ENCODE measurements around the gene SNRNP200. TPM values are rescaled to one million over a fixed set of nuclear protein-coding genes. Genes with fewer than 3 reads are reported as not detected.

SNRNP200 gene
- total RNA-seq, 3 donors from 2014 or later (not counting 1 experiment from before 2014, with no cell fraction given) = 207 to 236 (median 228) TPM

DNA sequence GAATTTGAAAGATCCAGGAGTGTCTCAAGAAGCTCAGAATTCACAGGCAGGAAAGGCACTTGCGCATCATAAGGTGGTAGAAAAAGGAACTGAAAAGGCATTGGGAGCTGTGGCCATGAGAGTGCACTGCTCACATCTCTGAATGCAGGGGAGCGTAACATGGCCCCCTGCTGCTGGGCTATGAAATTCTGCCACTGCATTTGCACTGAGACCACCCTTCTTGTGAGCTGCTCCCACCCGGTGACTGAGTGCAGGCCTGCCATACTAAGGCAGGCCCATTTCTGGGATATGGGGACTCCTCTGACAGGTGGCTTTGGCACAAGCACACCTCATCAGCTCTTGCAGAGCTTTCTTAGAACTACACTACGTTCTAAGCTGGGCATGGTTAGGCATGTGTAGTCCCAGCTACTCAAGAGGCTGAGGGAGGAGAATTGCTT is 71.4 kb downstream of the SNRNP200 start:
- H3K36me3 ChIP-seq (ENCODE audit: control insufficient read depth, insufficient read depth, low read length) = no peaks in the 10 kb centered on the region
- no peaks in the 10 kb centered on the region for H3K9me3 ChIP-seq (ENCODE audit: control insufficient read depth, insufficient read depth, low read length)
- no peak overlapping the region for H3K4me3 ChIP-seq (ENCODE audit: low read length)
- no peaks in the 10 kb centered on the region for H3K36me3 Mint-ChIP-seq
- H3K27ac Mint-ChIP-seq = no peak overlapping the region
- no peaks in the 10 kb centered on the region for H3K9me3 Mint-ChIP-seq
- no peaks in the 10 kb centered on the region for H3K4me1 Mint-ChIP-seq
- H3K4me3 Mint-ChIP-seq = no peak overlapping the region
- H3K27ac ChIP-seq (ENCODE audit: low read length) = no peak overlapping the region
- no peaks in the 10 kb centered on the region for H3K27me3 Mint-ChIP-seq (ENCODE audit: low read depth in 2 of 2)
- no peak for DNase-seq
- intact Hi-C loops (cut with micrococcal nuclease) = no loop called here
- no peaks in the 10 kb centered on the region for H3K27me3 ChIP-seq (ENCODE audit: control insufficient read depth, insufficient read depth, low read length)
- WGBS (ENCODE audit: insufficient coverage) = 75% methylated on average over 4 of the region's 4 CpGs
- H3K4me1 ChIP-seq (ENCODE audit: control insufficient read depth, insufficient read depth, low read length) = peaks cover 5% of the 10 kb centered on the region
- no peak for ATAC-seq
- TF ChIP-seq, protein P1, sequence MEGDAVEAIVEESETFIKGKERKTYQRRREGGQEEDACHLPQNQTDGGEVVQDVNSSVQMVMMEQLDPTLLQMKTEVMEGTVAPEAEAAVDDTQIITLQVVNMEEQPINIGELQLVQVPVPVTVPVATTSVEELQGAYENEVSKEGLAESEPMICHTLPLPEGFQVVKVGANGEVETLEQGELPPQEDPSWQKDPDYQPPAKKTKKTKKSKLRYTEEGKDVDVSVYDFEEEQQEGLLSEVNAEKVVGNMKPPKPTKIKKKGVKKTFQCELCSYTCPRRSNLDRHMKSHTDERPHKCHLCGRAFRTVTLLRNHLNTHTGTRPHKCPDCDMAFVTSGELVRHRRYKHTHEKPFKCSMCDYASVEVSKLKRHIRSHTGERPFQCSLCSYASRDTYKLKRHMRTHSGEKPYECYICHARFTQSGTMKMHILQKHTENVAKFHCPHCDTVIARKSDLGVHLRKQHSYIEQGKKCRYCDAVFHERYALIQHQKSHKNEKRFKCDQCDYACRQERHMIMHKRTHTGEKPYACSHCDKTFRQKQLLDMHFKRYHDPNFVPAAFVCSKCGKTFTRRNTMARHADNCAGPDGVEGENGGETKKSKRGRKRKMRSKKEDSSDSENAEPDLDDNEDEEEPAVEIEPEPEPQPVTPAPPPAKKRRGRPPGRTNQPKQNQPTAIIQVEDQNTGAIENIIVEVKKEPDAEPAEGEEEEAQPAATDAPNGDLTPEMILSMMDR (IDR thresholded peaks at IDR 0.05) = no peak

DNA sequence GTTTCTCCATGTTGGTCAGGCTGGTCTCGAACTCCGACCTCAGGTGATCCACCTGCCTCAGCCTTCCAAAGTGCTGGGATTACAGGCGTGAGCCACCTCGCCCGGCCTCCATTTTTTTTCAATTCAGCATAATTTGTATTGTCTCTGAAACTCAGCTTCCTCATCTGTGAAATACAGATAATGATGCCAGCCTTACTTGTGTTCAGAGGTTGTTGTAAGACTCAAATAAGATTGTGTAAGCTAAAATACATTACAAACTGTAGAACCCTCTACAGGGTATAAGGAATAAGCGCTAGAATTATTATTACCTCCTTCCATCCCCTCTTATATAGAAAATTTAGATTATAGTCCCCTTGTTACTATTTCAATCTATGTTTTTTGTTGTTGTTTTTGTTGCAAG is 71.9 kb downstream of the SNRNP200 start:
- no peak for ATAC-seq
- H3K27ac Mint-ChIP-seq = no peak overlapping the region
- H3K27me3 Mint-ChIP-seq (ENCODE audit: low read depth in 2 of 2) = no peaks in the 10 kb centered on the region
- intact Hi-C loops (cut with micrococcal nuclease) = no loop called here
- H3K9me3 ChIP-seq (ENCODE audit: control insufficient read depth, insufficient read depth, low read length) = no peaks in the 10 kb centered on the region
- H3K27me3 ChIP-seq (ENCODE audit: control insufficient read depth, insufficient read depth, low read length) = no peaks in the 10 kb centered on the region
- 80% methylated on average over 3 of the region's 6 CpGs for WGBS (ENCODE audit: insufficient coverage)
- no peaks in the 10 kb centered on the region for H3K9me3 Mint-ChIP-seq
- H3K36me3 Mint-ChIP-seq = no peaks in the 10 kb centered on the region
- DNase-seq = no peak
- H3K4me3 ChIP-seq (ENCODE audit: low read length) = no peak overlapping the region
- H3K4me1 ChIP-seq (ENCODE audit: control insufficient read depth, insufficient read depth, low read length) = peaks cover 5% of the 10 kb centered on the region
- TF ChIP-seq, protein P1 (IDR thresholded peaks at IDR 0.05) = no peak
- no peaks in the 10 kb centered on the region for H3K36me3 ChIP-seq (ENCODE audit: control insufficient read depth, insufficient read depth, low read length)
- no peak overlapping the region for H3K27ac ChIP-seq (ENCODE audit: low read length)
- H3K4me1 Mint-ChIP-seq = no peaks in the 10 kb centered on the region
- no peak overlapping the region for H3K4me3 Mint-ChIP-seq

DNA sequence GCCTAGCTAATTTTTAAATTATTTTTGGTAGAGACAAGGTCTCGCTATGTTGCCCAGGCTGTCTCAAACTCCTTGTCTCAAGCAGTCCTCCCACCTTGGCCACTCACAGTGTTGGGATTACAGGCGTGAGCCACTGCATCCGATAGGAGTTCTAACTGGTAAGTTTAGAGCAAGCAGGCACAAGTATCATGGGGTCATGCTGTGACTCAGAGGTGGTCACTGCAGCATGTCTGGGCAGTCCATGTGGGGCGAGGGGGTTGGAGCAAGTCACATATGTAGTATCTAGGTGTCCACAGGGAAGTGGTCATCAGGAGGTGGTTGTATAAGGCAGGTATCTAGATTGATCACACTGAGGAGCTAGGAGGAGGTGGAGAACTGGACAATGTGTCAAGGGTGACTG is 74.0 kb downstream of the SNRNP200 start:
- Mint-ChIP-seq H3K4me3 (no peak overlapping the region), H3K27ac (no peak overlapping the region), H3K9me3 (no peaks in the 10 kb centered on the region), H3K27me3 (ENCODE audit: low read depth in 2 of 2) (no peaks in the 10 kb centered on the region), H3K36me3 (no peaks in the 10 kb centered on the region), H3K4me1 (no peaks in the 10 kb centered on the region)
- WGBS (ENCODE audit: insufficient coverage) = 96% methylated on average over 4 of the region's 4 CpGs
- TF ChIP-seq, protein P1 (IDR thresholded peaks at IDR 0.05) = no peak
- DNase-seq = no peak
- no peaks in the 10 kb centered on the region for H3K9me3 ChIP-seq (ENCODE audit: control insufficient read depth, insufficient read depth, low read length)
- no peak for ATAC-seq
- H3K36me3 ChIP-seq (ENCODE audit: control insufficient read depth, insufficient read depth, low read length) = no peaks in the 10 kb centered on the region
- intact Hi-C loops (cut with micrococcal nuclease) = no loop called here
- no peak overlapping the region for H3K4me3 ChIP-seq (ENCODE audit: low read length)
- peaks cover 5% of the 10 kb centered on the region for H3K4me1 ChIP-seq (ENCODE audit: control insufficient read depth, insufficient read depth, low read length)
- H3K27ac ChIP-seq (ENCODE audit: low read length) = no peak overlapping the region
- H3K27me3 ChIP-seq (ENCODE audit: control insufficient read depth, insufficient read depth, low read length) = no peaks in the 10 kb centered on the region

DNA sequence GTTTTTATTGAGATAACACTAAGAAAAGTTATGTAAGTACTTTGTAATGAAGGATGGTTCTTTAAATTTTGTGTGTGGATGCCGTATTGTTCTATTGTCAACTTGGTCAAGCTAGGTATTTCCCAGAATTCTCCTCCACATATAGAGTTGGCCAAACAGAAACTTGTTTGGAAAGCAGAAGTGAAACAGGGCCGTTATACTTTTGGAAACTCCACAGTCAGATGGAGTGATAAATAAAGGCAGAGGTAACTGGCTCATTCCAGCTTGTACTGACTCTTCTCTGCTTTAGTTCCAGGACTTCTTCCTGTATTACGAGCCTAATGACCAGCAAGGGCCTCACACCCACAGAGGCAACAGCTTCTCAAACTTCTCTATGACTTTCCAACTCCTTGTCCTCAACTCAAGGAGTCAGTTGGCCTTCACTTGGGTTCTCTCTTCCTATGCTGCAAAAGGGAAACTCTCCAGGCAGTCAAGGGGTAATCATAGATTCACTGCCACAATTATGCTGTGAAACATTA is 80.3 kb downstream of the SNRNP200 start:
- TF ChIP-seq, protein P1 (IDR thresholded peaks at IDR 0.05) = no peak
- Histone ChIP-seq H3K27me3 (ENCODE audit: control insufficient read depth, insufficient read depth, low read length) (no peaks in the 10 kb centered on the region), H3K36me3 (ENCODE audit: control insufficient read depth, insufficient read depth, low read length) (no peaks in the 10 kb centered on the region), H3K9me3 (ENCODE audit: control insufficient read depth, insufficient read depth, low read length) (no peaks in the 10 kb centered on the region), H3K27ac (ENCODE audit: low read length) (peak overlapping the region; percentile 5), H3K4me1 (ENCODE audit: control insufficient read depth, insufficient read depth, low read length) (no peaks in the 10 kb centered on the region), H3K4me3 (ENCODE audit: low read length) (no peak overlapping the region)
- Mint-ChIP-seq H3K36me3 (no peaks in the 10 kb centered on the region), H3K27me3 (ENCODE audit: low read depth in 2 of 2) (no peaks in the 10 kb centered on the region), H3K4me3 (no peak overlapping the region), H3K9me3 (no peaks in the 10 kb centered on the region), H3K4me1 (no peaks in the 10 kb centered on the region), H3K27ac (no peak overlapping the region)
- no peak for DNase-seq
- intact Hi-C loops (cut with micrococcal nuclease) = no loop called here
- WGBS (ENCODE audit: insufficient coverage) = 29% methylated on average over 2 of the region's 3 CpGs
- ATAC-seq = peak in 1 of 3 donors; percentile 18

Measured in natural killer cell (primary cell).